ENCODE data around the gene MFRP. TPM values are rescaled to one million over a fixed set of nuclear protein-coding genes. Genes with fewer than 3 reads are reported as not detected.

The MFRP gene
- total RNA-seq, 3 donors from 2014 or later = not detected

DNA sequence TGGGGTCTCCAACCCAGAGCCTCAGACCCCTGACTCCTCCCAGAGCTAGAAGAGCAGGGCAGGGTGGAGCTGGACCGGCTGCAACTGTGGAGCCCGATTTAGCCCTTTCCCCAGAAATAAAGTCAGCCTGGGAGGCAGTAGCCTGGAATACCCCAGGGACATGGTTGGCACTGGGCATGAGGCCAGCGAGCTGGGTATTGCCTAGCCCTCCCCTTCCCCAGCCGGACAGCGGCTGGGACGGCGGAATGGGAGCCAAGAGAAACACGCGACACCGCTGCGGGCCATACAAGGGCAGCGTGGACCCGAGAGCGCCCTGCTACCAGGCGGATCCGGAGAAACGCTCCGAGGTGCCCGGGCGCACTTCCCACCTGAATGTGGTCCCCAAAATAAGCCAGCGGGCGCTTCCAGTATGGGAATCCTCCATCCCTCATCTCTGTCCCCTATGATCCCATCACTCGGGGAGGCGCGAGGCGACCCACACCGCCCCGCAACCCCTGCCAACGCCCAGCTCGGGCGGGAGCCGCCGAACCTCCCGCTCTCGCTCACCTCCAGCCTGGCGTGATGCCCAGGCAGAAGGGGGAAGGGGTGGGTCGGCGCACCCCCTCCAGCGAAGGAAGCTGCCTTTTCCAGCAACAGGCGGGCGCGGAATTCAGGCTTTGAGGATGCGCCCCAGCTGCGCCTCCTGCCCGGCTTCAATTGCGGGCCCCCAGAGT lies 30.3 kb downstream of the MFRP start:
- DNase-seq = peak in 1 of 3 donors; percentile 46
- peak overlapping the region; percentile 17 for H3K4me3 ChIP-seq
- intact Hi-C loops (cut with DNase I, micrococcal nuclease) = no loop called here
- ATAC-seq = peak; percentile 1
- TF ChIP-seq, protein P1, sequence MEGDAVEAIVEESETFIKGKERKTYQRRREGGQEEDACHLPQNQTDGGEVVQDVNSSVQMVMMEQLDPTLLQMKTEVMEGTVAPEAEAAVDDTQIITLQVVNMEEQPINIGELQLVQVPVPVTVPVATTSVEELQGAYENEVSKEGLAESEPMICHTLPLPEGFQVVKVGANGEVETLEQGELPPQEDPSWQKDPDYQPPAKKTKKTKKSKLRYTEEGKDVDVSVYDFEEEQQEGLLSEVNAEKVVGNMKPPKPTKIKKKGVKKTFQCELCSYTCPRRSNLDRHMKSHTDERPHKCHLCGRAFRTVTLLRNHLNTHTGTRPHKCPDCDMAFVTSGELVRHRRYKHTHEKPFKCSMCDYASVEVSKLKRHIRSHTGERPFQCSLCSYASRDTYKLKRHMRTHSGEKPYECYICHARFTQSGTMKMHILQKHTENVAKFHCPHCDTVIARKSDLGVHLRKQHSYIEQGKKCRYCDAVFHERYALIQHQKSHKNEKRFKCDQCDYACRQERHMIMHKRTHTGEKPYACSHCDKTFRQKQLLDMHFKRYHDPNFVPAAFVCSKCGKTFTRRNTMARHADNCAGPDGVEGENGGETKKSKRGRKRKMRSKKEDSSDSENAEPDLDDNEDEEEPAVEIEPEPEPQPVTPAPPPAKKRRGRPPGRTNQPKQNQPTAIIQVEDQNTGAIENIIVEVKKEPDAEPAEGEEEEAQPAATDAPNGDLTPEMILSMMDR (IDR thresholded peaks at IDR 0.05) = no peak
- peaks cover 33% of the 10 kb centered on the region for H3K4me1 ChIP-seq (ENCODE audit: low read depth)
- H3K9me3 ChIP-seq = no peaks in the 10 kb centered on the region
- no peaks in the 10 kb centered on the region for H3K36me3 ChIP-seq (ENCODE audit: low read depth)

DNA sequence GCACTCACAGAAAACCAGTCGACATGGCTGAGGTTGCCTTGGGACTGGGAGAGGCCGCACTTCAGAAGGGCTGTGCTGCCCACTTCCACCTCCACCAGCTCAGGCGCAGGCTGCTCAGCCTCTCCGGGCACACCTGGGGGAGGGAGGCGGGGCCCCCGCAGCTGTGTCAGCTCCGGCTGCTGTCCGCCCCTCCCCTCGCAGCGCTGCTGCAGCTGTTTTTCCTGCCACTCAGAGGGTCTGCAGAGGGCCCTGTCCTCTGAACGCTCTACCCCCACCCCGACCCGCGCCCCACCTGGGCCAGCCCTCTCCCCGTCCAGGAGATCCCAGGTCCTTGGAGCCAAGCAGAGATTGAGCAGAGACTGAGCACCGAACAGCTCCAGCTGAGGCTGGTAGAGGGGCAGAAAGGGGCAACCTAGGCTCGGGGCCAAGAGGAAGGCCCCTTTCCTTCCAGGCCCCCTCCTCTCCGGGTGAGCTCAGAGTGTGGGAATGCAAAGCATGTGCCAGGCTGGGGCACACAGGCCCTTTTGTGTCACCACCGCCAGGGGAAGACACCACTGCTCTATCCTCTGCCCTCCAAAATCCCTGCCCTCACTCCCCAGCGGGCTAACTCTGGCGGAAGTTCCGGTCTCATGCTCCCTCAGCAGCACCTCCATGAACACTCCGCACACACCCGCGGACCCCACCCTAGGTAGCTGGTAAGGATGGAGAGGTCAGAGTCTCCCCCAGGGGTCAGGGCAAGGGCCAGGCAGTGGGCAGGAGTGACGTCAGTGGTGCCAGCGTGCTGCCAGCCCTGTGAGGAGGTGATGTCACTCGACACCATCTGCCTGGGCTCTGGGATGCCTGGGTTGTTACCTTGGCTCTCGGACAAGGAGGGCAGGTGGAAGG lies 31.1 kb downstream of the MFRP start:
- peaks cover 29% of the 10 kb centered on the region for H3K4me1 ChIP-seq (ENCODE audit: low read depth)
- DNase-seq = peak in 1 of 3 donors; percentile 60
- no peak overlapping the region for H3K4me3 ChIP-seq
- no peaks in the 10 kb centered on the region for H3K9me3 ChIP-seq
- intact Hi-C loops (cut with DNase I, micrococcal nuclease) = no loop called here
- TF ChIP-seq, protein P1 (IDR thresholded peaks at IDR 0.05) = no peak
- peak; percentile 50 for ATAC-seq
- H3K36me3 ChIP-seq (ENCODE audit: low read depth) = no peaks in the 10 kb centered on the region

DNA sequence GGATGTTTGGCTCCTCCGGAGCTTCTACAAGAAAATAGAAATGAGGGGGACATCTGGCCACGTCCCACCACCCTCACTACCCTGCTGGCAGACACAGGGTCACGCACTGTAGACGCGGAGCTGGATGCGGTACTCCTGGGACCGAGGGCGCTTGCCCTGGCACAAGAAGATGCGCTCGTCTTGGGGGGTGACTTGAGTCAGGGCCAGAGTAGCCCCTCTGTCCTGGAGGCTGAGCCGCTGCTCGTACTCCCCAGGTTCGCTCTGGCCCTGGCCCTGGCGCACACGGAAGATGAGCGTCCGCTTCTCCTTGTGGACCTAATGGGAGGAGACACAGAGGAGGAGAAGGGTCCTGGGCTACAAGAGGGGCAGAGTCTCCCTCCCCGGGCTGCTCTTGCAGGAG lies 31.8 kb downstream of the MFRP start:
- Histone ChIP-seq H3K4me1 (ENCODE audit: low read depth) (peaks cover 29% of the 10 kb centered on the region), H3K36me3 (ENCODE audit: low read depth) (no peaks in the 10 kb centered on the region), H3K9me3 (no peaks in the 10 kb centered on the region), H3K4me3 (no peak overlapping the region)
- DNase-seq (no peak), ATAC-seq (no peak)
- intact Hi-C loops (cut with DNase I, micrococcal nuclease) = no loop called here
- TF ChIP-seq, protein P1 (IDR thresholded peaks at IDR 0.05) = no peak

DNA sequence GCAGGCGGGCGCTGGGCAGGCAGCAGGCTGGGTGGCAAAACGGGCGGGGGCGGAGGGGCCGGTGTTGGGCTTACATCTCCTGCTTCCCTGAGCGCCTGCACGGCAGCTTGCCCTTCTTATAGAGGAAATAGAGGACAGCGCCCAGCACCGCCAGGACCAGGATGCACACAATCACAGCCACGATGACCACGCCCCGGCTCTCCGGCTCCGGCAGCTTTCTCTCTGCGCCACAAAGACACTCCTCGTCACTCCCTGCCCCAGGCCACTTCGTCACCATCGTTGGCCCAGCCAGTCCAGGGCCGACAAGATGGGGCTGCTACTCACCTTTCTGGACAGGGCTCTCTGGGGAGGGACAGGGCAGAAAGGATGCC lies 35.8 kb downstream of the MFRP start:
- Histone ChIP-seq H3K4me3 (no peak overlapping the region), H3K36me3 (ENCODE audit: low read depth) (no peaks in the 10 kb centered on the region), H3K4me1 (ENCODE audit: low read depth) (peaks cover 7% of the 10 kb centered on the region), H3K9me3 (no peaks in the 10 kb centered on the region)
- intact Hi-C loops (cut with DNase I, micrococcal nuclease) = no loop called here
- ATAC-seq (peak; percentile 58), DNase-seq (peak in 1 of 3 donors; percentile 31)
- TF ChIP-seq, protein P1 (IDR thresholded peaks at IDR 0.05) = no peak

DNA sequence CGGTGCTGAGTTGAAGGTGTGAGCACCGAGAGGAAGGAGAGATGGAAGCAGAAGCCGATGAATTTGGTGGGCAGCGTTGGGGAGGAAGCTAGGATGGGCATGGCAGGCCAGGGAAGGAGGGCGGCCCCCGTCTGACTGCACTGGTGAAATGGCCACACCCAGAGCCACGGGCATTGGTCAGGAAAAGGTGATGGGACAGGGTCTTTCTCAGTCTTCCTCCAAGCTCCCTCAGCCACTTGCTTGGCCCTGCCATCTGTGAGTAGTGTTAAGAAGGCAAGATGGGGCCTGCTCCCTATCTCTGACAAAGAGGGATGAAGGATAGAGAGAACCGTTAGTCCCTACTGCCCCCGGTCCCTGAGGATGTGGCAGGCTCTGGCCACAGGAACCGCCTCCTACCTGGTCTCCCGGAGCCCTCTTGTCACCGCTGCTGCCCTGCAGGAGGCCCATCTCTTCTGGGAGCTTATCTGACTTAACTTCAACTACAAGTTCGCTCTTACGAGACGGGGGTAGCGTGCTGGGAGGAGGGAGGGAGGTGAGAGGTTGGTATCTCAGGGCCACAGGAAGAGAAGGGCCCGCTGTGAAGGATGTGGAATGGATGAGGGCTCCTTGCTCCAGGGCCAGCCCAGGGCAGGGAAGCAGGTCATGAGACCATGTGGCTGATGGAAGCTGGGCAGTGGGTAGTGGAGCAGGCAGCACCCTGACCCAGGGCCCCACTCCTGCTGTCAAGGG lies 36.4 kb downstream of the MFRP start:
- H3K4me3 ChIP-seq = no peak overlapping the region
- no peaks in the 10 kb centered on the region for H3K36me3 ChIP-seq (ENCODE audit: low read depth)
- H3K9me3 ChIP-seq = no peaks in the 10 kb centered on the region
- H3K4me1 ChIP-seq (ENCODE audit: low read depth) = peaks cover 3% of the 10 kb centered on the region
- ATAC-seq (peak; percentile 4), DNase-seq (no peak)
- intact Hi-C loops (cut with DNase I, micrococcal nuclease) = no loop called here
- TF ChIP-seq, protein P1 (IDR thresholded peaks at IDR 0.05) = no peak

Data from mucosa of descending colon (tissue), 3 donors.